ENCODE measurements around the gene PRKCB.

Gene PRKCB

GRCh38 chr16:24053099-24053946, 217.5 kb downstream of the PRKCB start:
- TF ChIP-seq, protein P1, sequence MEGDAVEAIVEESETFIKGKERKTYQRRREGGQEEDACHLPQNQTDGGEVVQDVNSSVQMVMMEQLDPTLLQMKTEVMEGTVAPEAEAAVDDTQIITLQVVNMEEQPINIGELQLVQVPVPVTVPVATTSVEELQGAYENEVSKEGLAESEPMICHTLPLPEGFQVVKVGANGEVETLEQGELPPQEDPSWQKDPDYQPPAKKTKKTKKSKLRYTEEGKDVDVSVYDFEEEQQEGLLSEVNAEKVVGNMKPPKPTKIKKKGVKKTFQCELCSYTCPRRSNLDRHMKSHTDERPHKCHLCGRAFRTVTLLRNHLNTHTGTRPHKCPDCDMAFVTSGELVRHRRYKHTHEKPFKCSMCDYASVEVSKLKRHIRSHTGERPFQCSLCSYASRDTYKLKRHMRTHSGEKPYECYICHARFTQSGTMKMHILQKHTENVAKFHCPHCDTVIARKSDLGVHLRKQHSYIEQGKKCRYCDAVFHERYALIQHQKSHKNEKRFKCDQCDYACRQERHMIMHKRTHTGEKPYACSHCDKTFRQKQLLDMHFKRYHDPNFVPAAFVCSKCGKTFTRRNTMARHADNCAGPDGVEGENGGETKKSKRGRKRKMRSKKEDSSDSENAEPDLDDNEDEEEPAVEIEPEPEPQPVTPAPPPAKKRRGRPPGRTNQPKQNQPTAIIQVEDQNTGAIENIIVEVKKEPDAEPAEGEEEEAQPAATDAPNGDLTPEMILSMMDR (IDR thresholded peaks at IDR 0.05; ENCODE audit: low read depth, low read length, missing control alignments): no peak
- no peak overlapping the region for H3K4me3 ChIP-seq (ENCODE audit: low read depth, low read length)
- no peak for DNase-seq (ENCODE audit: low read depth)

- TF ChIP-seq, protein P1 (IDR thresholded peaks at IDR 0.05; ENCODE audit: low read depth, low read length, missing control alignments): no peak
- DNase-seq (ENCODE audit: low read depth): no peak
- H3K4me3 ChIP-seq (ENCODE audit: low read depth, low read length): no peak overlapping the region
These were observed 219.1 kb downstream of the PRKCB start for GRCh38 chr16:24054741-24055491.

DNA sequence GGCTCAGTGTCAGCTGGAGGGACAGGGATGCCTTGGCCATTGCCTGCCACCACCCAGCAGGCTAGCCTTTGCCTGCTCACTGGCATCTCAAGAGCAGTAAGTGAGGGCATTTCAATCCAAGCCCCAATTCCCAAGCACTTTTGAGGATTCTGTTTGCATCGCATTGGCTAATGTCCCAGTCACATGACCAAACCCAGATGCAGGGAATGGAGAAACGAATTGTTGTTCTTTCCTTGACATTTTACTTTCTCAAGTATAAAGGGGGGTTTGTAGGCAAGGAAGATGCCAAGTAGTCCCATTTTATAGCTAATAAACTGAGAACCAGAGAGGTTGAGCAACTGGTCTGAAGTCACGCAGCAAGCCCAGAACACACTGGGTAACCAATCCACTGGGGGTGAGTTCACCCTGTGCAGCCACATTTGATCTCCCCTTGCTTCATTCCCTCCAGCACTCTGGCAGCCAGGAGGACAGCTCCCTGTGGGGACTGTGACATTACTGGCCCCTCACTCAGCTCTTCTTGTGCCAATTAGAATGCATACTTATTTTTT, 226.6 kb downstream of the PRKCB start:
- no peak for DNase-seq (ENCODE audit: low read depth)
- TF ChIP-seq, protein P1 (IDR thresholded peaks at IDR 0.05; ENCODE audit: low read depth, low read length, missing control alignments): no peak
- no peak overlapping the region for H3K4me3 ChIP-seq (ENCODE audit: low read depth, low read length)

- no peak for DNase-seq (ENCODE audit: low read depth)
- TF ChIP-seq, protein P1 (IDR thresholded peaks at IDR 0.05; ENCODE audit: low read depth, low read length, missing control alignments): no peak
- H3K4me3 ChIP-seq (ENCODE audit: low read depth, low read length): no peak overlapping the region
These were observed 233.3 kb downstream of the PRKCB start for GRCh38 chr16:24069036-24069590.

- H3K4me3 ChIP-seq (ENCODE audit: low read depth, low read length): no peak overlapping the region
- TF ChIP-seq, protein P1 (IDR thresholded peaks at IDR 0.05; ENCODE audit: low read depth, low read length, missing control alignments): peak; percentile 83
- peak; percentile 24 for DNase-seq (ENCODE audit: low read depth)
These were observed 235.1 kb downstream of the PRKCB start for GRCh38 chr16:24070851-24071250.

DNA sequence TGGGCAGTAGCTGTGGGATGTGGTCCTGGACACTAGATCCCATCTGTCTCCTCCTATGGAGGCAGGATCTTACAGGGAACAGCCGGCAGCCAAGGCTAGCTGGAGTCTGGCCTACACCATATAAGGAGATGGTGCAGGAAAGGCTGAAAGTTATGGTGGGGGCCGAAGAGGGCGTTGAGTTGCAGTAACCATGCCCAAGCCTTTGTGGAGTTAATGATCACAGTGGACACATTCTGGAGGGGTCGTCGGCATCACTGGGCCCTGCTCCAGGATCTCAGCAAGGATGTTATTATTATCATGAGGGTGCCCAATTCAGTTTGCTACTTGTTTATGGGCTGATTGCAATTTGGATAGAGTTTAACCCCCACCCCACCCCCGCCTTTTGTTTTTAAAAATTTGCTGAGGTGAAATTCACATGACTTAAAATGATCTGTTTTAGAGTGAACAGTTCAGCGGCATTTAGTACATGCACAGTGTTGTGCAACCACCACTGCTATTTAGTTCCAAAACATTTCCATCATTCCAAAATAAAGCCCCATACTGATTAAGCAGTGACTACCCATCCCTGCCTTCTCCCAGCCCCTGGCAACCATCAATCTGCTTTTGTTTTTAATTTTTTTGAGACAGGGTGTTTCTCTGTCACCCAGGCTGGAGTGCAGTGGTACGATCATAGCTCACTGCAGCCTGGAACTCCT, 236.0 kb downstream of the PRKCB start:
- H3K4me3 ChIP-seq (ENCODE audit: low read depth, low read length): no peak overlapping the region
- TF ChIP-seq, protein P1 (IDR thresholded peaks at IDR 0.05; ENCODE audit: low read depth, low read length, missing control alignments): no peak
- DNase-seq (ENCODE audit: low read depth): no peak

Data from GM12864 (cell line).